AG04450 (cell line): ENCODE results near the gene POLR3G. TPM values are rescaled to one million over a fixed set of nuclear protein-coding genes. Genes with fewer than 3 reads are reported as not detected.
A peak's percentile ranks its signal among the peaks of the same experiment; 100 is the strongest.

Experiments used
- CTCF ChIA-PET: fragments of 300-600, 350-600 bp; formaldehyde crosslinking; extraction: SDS; loops from one replicate; lab custom pipeline; 2022; ENCODE audit warnings: antibody characterized with exemption, inconsistent platforms; lab: Charles Lee
- POLR2A ChIA-PET: fragments of 350-600 bp; formaldehyde crosslinking; extraction: SDS; loops from one replicate; lab custom pipeline; 2021; ENCODE audit warnings: antibody characterized with exemption, inconsistent platforms; lab: Yijun Ruan, JAX
- DNase-seq: peaks from one replicate; pipeline ENCODE4 v3.0.0-alpha.2; 2011; ENCODE audit warnings: low read depth, low spot score
- H3K27ac ChIP-seq: one replicate; pipeline ENCODE4 v1.5.1; 2012; ENCODE audit warnings: low read depth, low read length, control low read depth
- H3K27me3 ChIP-seq: one replicate; pipeline ENCODE4 v1.6.0; 2012; ENCODE audit warnings: low read length; ENCODE audit not compliant: control insufficient read depth, insufficient read depth
- H3K4me3 ChIP-seq: 2 replicates; pipeline ENCODE4 v1.5.1; 2011; ENCODE audit warnings: mild to moderate bottlenecking, low read depth, low read length, control low read depth
- H3K9me3 ChIP-seq: 2 replicates; pipeline ENCODE4 v1.5.1; 2012; ENCODE audit warnings: low read length; ENCODE audit not compliant: control insufficient read depth, insufficient read depth
- CTCF ChIP-seq: IDR thresholded peaks from 2 replicates; pipeline ENCODE4 v1.5.1; 2011; ENCODE audit warnings: low read depth, low read length, control low read depth, inconsistent platforms
- polyA plus RNA-seq: library from polyadenylated mRNA; depleted of rRNA; stranded (reverse); fragments of >200 nt; gene quantifications from 2 replicates; pipeline ENCODE4 v1.2.3, GENCODE V29; 2011

POLR3G gene
- polyA plus RNA-seq, 1 experiment = 7.3 TPM

- peaks cover 6% of the 10 kb centered on the region; the same call in 1 of the 2 replicates for H3K9me3 ChIP-seq
- POLR2A ChIA-PET = interaction anchor here (1.2 to 1.4 kb wide), 3 partner anchors 17 to 119 kb away, joined by 3 to 5 read pairs (median 3); partner anchors contain the start of genes CETN3, MBLAC2 and POLR3G
- H3K4me3 ChIP-seq = peak overlapping the region; percentile 94
- H3K27ac ChIP-seq = peak overlapping the region; percentile 94
- DNase-seq = no peak
- H3K27me3 ChIP-seq = peaks cover 5% of the 10 kb centered on the region
- CTCF ChIA-PET = interaction anchor here (1.4 to 2.3 kb wide), 2 partner anchors 89 to 90 kb away, joined by 6 to 62 read pairs; no protein-coding TSS in a partner anchor
- no peak for TF ChIP-seq CTCF
Observed at GRCh38 chr5:90528601-90529193, 54.0 kb downstream of the POLR3G start.

GRCh38 chr5:90529194-90529938 is 54.7 kb downstream of the POLR3G start, which contains the start of gene LYSMD3:
Gene LYSMD3 (minus strand): TSS chr5:90529584. CDS start chr5:90525289, 4,295 bp downstream.
- peak within 1 kb of the TSS; percentile 94 for H3K27ac ChIP-seq
- peaks cover 8% of the 10 kb centered on the region for H3K27me3 ChIP-seq
- peak within 1 kb of the TSS; percentile 94 for H3K4me3 ChIP-seq
- TF ChIP-seq CTCF = no peak
- ChIA-PET POLR2A (interaction anchor here (1.2 to 1.4 kb wide), 3 partner anchors 18 to 55 kb away, joined by 3 to 5 read pairs (median 5); partner anchors contain the start of genes MBLAC2 and POLR3G), CTCF (interaction anchor here (0.7 to 2.3 kb wide), 15 partner anchors 9 to 1698 kb away, joined by 3 to 62 read pairs (median 5); partner anchors contain the start of genes MBLAC2 and POLR3G)
- peak; percentile 94 for DNase-seq
- peaks cover 6% of the 10 kb centered on the region; the same call in 1 of the 2 replicates for H3K9me3 ChIP-seq

- ChIA-PET CTCF (interaction anchor here (0.6 to 2.3 kb wide), 29 partner anchors 8 to 1699 kb away, joined by 3 to 62 read pairs (median 4); partner anchors contain the start of genes MBLAC2 and POLR3G), POLR2A (interaction anchor here (0.6 to 1.3 kb wide), 3 partner anchors 9 to 57 kb away, joined by 3 to 5 read pairs (median 4); partner anchors contain the start of genes MBLAC2 and POLR3G)
- Histone ChIP-seq H3K27me3 (peaks cover 8% of the 10 kb centered on the region), H3K4me3 (peak overlapping the region; percentile 94), H3K27ac (peak overlapping the region; percentile 59), H3K9me3 (peaks cover 3% of the 10 kb centered on the region; the same call in 1 of the 2 replicates)
- peak; percentile 84 for TF ChIP-seq CTCF
- DNase-seq = peak; percentile 52
Observed at GRCh38 chr5:90529939-90530677, 55.4 kb downstream of the POLR3G start.

GRCh38 chr5:90530736-90531487 is 56.2 kb downstream of the POLR3G start:
- peaks cover 8% of the 10 kb centered on the region for H3K27me3 ChIP-seq
- TF ChIP-seq CTCF = no peak
- ChIA-PET CTCF (interaction anchor here (0.6 to 2.3 kb wide), 27 partner anchors 9 to 259 kb away, joined by 3 to 62 read pairs (median 4); partner anchors contain the start of genes MBLAC2 and POLR3G), POLR2A (interaction anchor here (0.6 to 1.3 kb wide), 3 partner anchors 10 to 58 kb away, joined by 3 to 5 read pairs (median 4); partner anchors contain the start of genes MBLAC2 and POLR3G)
- DNase-seq = no peak
- no peak overlapping the region for H3K4me3 ChIP-seq
- peaks cover 3% of the 10 kb centered on the region; the same call in 1 of the 2 replicates for H3K9me3 ChIP-seq
- H3K27ac ChIP-seq = no peak overlapping the region
